Gastrocnemius medialis (tissue), 4 donors: Measurements from ENCODE around the gene OPCML. TPM values are rescaled to one million over a fixed set of nuclear protein-coding genes. Genes with fewer than 3 reads are reported as not detected.

Experiments used
- ATAC-seq, 2 donors: fragments of 150-250 bp; one replicate each; pipeline ENCODE4 v1.9.1; 2016
- DNase-seq, 2 donors: peaks; one replicate each; pipeline ENCODE4 v3.0.0-alpha.2; 2019
- H3K27ac ChIP-seq, 4 donors: fragments of 200-600 bp; sonication (generic); 1 replicate in 1 of 4; 2 replicates in 3 of 4; pipeline ENCODE4 v1.5.1; 2016 to 2018; ENCODE audit warnings: mild to moderate bottlenecking in 2 of 4, moderate library complexity in 1 of 4
- H3K27me3 ChIP-seq, 3 donors: fragments of 200-600 bp; sonication (generic) in 2 of 3; 1 replicate in 1 of 3; 2 replicates in 2 of 3; pipeline versions ENCODE4 v1.5.1 to v1.6.0; 2016 to 2019; ENCODE audit warnings: mild to moderate bottlenecking in 1 of 3, moderate library complexity in 1 of 3
- H3K36me3 ChIP-seq, 2 donors: fragments of 200-600 bp; sonication (generic) in 1 of 2; one replicate each; pipeline ENCODE4 v1.5.1; 2017 to 2018
- H3K4me1 ChIP-seq, 2 donors: fragments of 200-600 bp; sonication (generic) in 1 of 2; one replicate each; pipeline ENCODE4 v1.5.1; 2016 to 2017; ENCODE audit warnings: mild to moderate bottlenecking in 2 of 2
- H3K4me3 ChIP-seq, 4 donors: fragments of 200-600 bp; sonication (generic) in 3 of 4; 1 replicate in 1 of 4; 2 replicates in 3 of 4; pipeline ENCODE4 v1.5.1; 2016 to 2019; ENCODE audit warnings: mild to moderate bottlenecking in 2 of 4
- H3K9me3 ChIP-seq, 3 donors: fragments of 200-600 bp; sonication (generic) in 2 of 3; 1 replicate in 1 of 3; 2 replicates in 2 of 3; pipeline ENCODE4 v1.5.1; 2016 to 2019
- POLR2A ChIP-seq, 2 donors: fragments of 450-650 bp; IDR thresholded peaks; one replicate each; pipeline ENCODE4 v1.6.1; 2017; ENCODE audit warnings: antibody characterized with exemption in 2 of 2, mild to moderate bottlenecking in 2 of 2, moderate library complexity in 2 of 2
- in situ Hi-C, 4 donors: fragments of 200-750 bp; cut with MboI; loops; one replicate each; pipeline versions ENCODE4 v1.15.0 to v1.8.0; 2017; ENCODE audit warnings: low sequenced_read_pairs in 4 of 4
- intact Hi-C: fragments of 100-400 bp; cut with DNase I; formaldehyde crosslinking; loops from one replicate; pipeline ENCODE4 v1.15.1; 2023; ENCODE audit warnings: low total_unique reads
- total RNA-seq, 4 donors: library from RNA; depleted of rRNA; stranded (reverse); fragments of >200 nt; gene quantifications; one replicate each; pipeline versions ENCODE4 v1.1.0 to v1.2.3, GENCODE V29; 2016
- TF ChIP-seq, protein P1 (sequence below), 5 experiments: fragments of 450-650 bp in 3 of 5; fragments of 200-600 bp in 2 of 5; sonication (generic) in 2 of 5; IDR thresholded peaks in 4 of 5; conservative IDR thresholded peaks in 1 of 5; 1 replicate in 4 of 5; 2 replicates in 1 of 5; pipeline ENCODE4 v1.5.1; 2016 to 2019; ENCODE audit warnings: antibody characterized with exemption in 5 of 5, mild to moderate bottlenecking in 3 of 5, moderate library complexity in 3 of 5

OPCML gene
- total RNA-seq, 4 donors from 2014 or later: not detected

DNA sequence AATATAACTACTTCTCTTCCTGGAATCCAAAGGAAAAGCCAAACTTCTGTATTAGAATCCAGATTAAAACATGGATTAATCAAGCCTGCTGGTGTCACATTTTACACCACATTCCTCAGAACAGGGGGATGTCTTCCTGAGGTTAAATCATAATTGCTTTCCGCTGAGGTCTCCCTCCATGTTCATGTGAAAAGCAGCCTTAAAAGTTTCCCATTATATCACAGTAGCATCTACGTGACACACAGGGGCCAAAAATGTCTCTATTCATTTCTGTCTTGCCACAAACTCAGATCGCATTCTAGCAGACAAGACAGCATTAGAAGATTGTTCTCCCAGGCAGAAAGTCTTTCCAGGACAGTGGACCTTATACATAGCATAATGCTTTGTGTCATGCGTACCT is 788.7 kb downstream of the OPCML start:
- ATAC-seq (no peak), DNase-seq (no peak)
- intact Hi-C loops: no loop called here
- no peak overlapping the region for H3K4me3 ChIP-seq
- H3K4me1 ChIP-seq: no peaks in the 10 kb centered on the region
- H3K9me3 ChIP-seq: no peaks in the 10 kb centered on the region
- no peaks in the 10 kb centered on the region for H3K27me3 ChIP-seq
- no peak overlapping the region for H3K27ac ChIP-seq
- TF ChIP-seq, protein P1, sequence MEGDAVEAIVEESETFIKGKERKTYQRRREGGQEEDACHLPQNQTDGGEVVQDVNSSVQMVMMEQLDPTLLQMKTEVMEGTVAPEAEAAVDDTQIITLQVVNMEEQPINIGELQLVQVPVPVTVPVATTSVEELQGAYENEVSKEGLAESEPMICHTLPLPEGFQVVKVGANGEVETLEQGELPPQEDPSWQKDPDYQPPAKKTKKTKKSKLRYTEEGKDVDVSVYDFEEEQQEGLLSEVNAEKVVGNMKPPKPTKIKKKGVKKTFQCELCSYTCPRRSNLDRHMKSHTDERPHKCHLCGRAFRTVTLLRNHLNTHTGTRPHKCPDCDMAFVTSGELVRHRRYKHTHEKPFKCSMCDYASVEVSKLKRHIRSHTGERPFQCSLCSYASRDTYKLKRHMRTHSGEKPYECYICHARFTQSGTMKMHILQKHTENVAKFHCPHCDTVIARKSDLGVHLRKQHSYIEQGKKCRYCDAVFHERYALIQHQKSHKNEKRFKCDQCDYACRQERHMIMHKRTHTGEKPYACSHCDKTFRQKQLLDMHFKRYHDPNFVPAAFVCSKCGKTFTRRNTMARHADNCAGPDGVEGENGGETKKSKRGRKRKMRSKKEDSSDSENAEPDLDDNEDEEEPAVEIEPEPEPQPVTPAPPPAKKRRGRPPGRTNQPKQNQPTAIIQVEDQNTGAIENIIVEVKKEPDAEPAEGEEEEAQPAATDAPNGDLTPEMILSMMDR (IDR thresholded peaks at IDR 0.05 in 4 of 5, conservative IDR thresholded peaks at IDR 0.05 in 1 of 5): no peak
- TF ChIP-seq POLR2A (IDR thresholded peaks at IDR 0.05): no peak
- in situ Hi-C loops: no loop called here
- H3K36me3 ChIP-seq: no peaks in the 10 kb centered on the region

DNA sequence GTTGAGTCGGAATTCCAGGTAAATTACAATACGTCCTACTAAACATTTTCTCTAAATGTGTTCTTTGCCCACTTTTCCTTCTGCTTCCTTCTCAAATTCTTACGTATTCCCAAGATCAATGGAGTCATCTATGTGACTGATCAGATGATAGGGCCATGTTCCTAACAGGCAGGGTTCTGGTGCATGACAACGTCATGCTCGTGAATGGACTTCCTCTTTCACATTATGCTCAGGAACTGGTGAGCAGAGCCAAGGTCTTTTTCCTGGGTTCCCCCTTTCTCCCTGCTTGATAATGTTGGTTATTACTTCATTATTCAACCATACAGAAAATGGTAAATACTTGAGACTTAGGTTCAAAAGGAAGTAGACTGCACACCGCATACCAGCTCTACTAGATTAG is 789.4 kb downstream of the OPCML start:
- Histone ChIP-seq H3K4me1 (no peaks in the 10 kb centered on the region), H3K27ac (no peak overlapping the region), H3K27me3 (no peaks in the 10 kb centered on the region), H3K9me3 (no peaks in the 10 kb centered on the region), H3K36me3 (no peaks in the 10 kb centered on the region), H3K4me3 (no peak overlapping the region)
- in situ Hi-C loops (no loop called here), intact Hi-C loops (no loop called here)
- TF ChIP-seq POLR2A (IDR thresholded peaks at IDR 0.05): no peak
- TF ChIP-seq, protein P1 (IDR thresholded peaks at IDR 0.05 in 4 of 5, conservative IDR thresholded peaks at IDR 0.05 in 1 of 5): no peak
- ATAC-seq (no peak), DNase-seq (no peak)

DNA sequence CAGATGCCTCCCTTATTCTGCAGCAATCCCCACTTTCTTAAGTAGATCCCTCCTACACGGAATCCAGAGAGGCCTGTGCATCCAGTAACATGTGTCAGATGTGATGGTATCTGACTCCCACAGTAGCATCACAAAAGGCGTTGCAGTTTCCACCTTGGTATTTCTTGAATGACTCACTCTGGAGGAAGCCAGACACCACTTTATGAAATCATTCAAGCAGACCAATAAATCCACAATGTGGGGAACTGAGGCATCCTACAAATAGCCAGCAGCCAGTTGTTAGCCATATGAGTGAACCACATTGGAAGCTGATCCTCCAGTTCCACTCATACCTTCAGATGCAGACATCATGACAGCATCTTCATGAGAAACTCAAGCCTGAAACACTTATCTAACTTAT is 798.1 kb downstream of the OPCML start:
- no peak for ATAC-seq
- H3K27ac ChIP-seq: no peak overlapping the region
- no peak for DNase-seq
- H3K9me3 ChIP-seq: no peaks in the 10 kb centered on the region
- in situ Hi-C loops: no loop called here
- no peaks in the 10 kb centered on the region for H3K27me3 ChIP-seq
- no peak overlapping the region for H3K4me3 ChIP-seq
- no peaks in the 10 kb centered on the region for H3K36me3 ChIP-seq
- intact Hi-C loops: no loop called here
- no peaks in the 10 kb centered on the region for H3K4me1 ChIP-seq
- TF ChIP-seq, protein P1 (IDR thresholded peaks at IDR 0.05 in 4 of 5, conservative IDR thresholded peaks at IDR 0.05 in 1 of 5): no peak
- TF ChIP-seq POLR2A (IDR thresholded peaks at IDR 0.05): no peak

DNA sequence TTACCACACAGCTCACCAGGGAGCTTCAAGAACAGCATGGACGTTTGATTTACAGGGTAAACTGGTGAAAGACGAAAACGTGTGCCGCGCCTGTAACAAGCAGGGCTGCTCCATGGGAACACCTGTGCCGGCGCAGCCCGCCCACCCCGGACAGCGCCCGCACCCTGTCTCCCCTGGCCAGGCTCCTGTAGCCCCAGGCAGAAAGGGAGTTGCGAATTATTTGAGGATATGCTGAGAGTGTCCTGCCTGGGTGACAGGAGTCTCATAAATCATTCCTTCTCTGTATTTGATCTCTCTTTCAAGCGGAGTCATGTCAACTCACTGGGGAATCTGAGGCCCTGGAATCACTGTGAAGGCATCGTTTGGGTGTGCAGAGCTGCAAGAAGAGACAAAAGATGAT is 804.3 kb downstream of the OPCML start:
- ATAC-seq: no peak
- intact Hi-C loops: no loop called here
- H3K27ac ChIP-seq: no peak overlapping the region

DNA sequence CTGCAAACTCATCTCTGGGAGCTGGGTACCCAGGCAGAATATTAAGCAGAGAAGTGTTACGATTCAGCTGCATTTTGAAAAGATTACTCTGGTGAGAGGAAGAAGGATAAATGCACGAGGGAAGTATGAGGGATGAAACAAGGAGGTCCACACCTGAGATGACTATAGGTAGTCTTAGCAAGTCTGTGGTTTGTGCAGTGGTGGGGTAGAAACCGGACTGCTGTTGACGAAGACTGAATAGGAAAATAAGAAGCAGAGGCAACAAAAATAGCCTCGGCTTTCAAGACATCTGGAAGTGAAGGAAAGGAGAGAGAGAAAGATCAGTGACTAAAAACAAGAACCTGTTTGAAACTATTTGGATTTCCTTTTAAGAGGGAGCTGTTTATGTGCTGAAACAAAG is 810.8 kb downstream of the OPCML start:
- no peaks in the 10 kb centered on the region for H3K36me3 ChIP-seq
- DNase-seq (no peak), ATAC-seq (no peak)
- H3K4me1 ChIP-seq: no peaks in the 10 kb centered on the region
- no peaks in the 10 kb centered on the region for H3K9me3 ChIP-seq
- H3K27me3 ChIP-seq: no peaks in the 10 kb centered on the region
- TF ChIP-seq, protein P1 (IDR thresholded peaks at IDR 0.05 in 4 of 5, conservative IDR thresholded peaks at IDR 0.05 in 1 of 5): no peak
- TF ChIP-seq POLR2A (IDR thresholded peaks at IDR 0.05): no peak
- intact Hi-C loops (no loop called here), in situ Hi-C loops (no loop called here)
- H3K4me3 ChIP-seq: no peak overlapping the region
- no peak overlapping the region for H3K27ac ChIP-seq

More for the DNA sequence above, 804.3 kb downstream of the OPCML start:
- TF ChIP-seq, protein P1 (IDR thresholded peaks at IDR 0.05 in 4 of 5, conservative IDR thresholded peaks at IDR 0.05 in 1 of 5): no peak
- TF ChIP-seq POLR2A (IDR thresholded peaks at IDR 0.05): no peak
- no peaks in the 10 kb centered on the region for H3K4me1 ChIP-seq
- H3K27me3 ChIP-seq: no peaks in the 10 kb centered on the region
- no peaks in the 10 kb centered on the region for H3K36me3 ChIP-seq
- no peak overlapping the region for H3K4me3 ChIP-seq
- no peak for DNase-seq
- H3K9me3 ChIP-seq: no peaks in the 10 kb centered on the region
- in situ Hi-C loops: no loop called here
